Ectodermal cell (in vitro differentiated cells): ENCODE measurements around the gene GLRA3.

Source experiments
- H3K27ac ChIP-seq: 2 replicates; pipeline ENCODE4 v1.7.0; 2013; ENCODE audit warnings: mild to moderate bottlenecking, low read depth, low read length; ENCODE audit not compliant: insufficient read depth, poor library complexity, severe bottlenecking
- H3K27me3 ChIP-seq: 2 replicates; pipeline ENCODE4 v1.7.0; 2013; ENCODE audit warnings: mild to moderate bottlenecking, low read length; ENCODE audit not compliant: insufficient read depth, control insufficient read depth, poor library complexity, severe bottlenecking
- H3K36me3 ChIP-seq: one replicate; pipeline ENCODE4 v1.7.0; 2013; ENCODE audit warnings: low read length; ENCODE audit not compliant: control insufficient read depth, insufficient read depth
- H3K4me1 ChIP-seq: one replicate; pipeline ENCODE4 v1.7.0; 2013; ENCODE audit warnings: low read length; ENCODE audit not compliant: control insufficient read depth, insufficient read depth
- H3K4me3 ChIP-seq: 2 replicates; pipeline ENCODE4 v1.7.0; 2013; ENCODE audit warnings: low read depth, low read length, control low read depth; ENCODE audit not compliant: insufficient read depth
- H3K9me3 ChIP-seq: 2 replicates; pipeline ENCODE4 v1.7.0; 2013; ENCODE audit warnings: mild to moderate bottlenecking, low read length, moderate library complexity; ENCODE audit not compliant: control insufficient read depth
- WGBS, 2 experiments: methylation state at CpG; one replicate each; pipeline ENCODE4 v1.1.7; 2013; ENCODE audit warnings: missing lambda C conversion rate in 2 of 2; 5-methylcytosine and 5-hydroxymethylcytosine counted together

GLRA3 gene

GRCh38 chr4:174734181-174734580 lies 94.9 kb downstream of the GLRA3 start:
- WGBS, 2 experiments: 95 to 98% methylated on average over 4 of the region's 4 CpGs
- no peaks in the 10 kb centered on the region for H3K4me1 ChIP-seq
- H3K4me3 ChIP-seq: no peak overlapping the region
- no peaks in the 10 kb centered on the region for H3K9me3 ChIP-seq
- no peaks in the 10 kb centered on the region for H3K36me3 ChIP-seq
- no peak overlapping the region for H3K27ac ChIP-seq
- no peaks in the 10 kb centered on the region for H3K27me3 ChIP-seq

- WGBS, 2 experiments: 89 to 100% methylated on average over 2 of the region's 3 CpGs
- Histone ChIP-seq H3K27ac (no peak overlapping the region), H3K4me3 (no peak overlapping the region), H3K4me1 (peaks cover 4% of the 10 kb centered on the region), H3K9me3 (no peaks in the 10 kb centered on the region), H3K36me3 (no peaks in the 10 kb centered on the region), H3K27me3 (no peaks in the 10 kb centered on the region)
Measured at GRCh38 chr4:174717828-174718227, 111.2 kb downstream of the GLRA3 start.

- no peak overlapping the region for H3K4me3 ChIP-seq
- 82 to 85% methylated on average over 1 to 2 of the region's 3 CpGs for WGBS, 2 experiments
Measured at GRCh38 chr4:174716986-174717770, 111.9 kb downstream of the GLRA3 start.

GRCh38 chr4:174714393-174715211 lies 114.4 kb downstream of the GLRA3 start:
- H3K4me3 ChIP-seq: no peak overlapping the region
- no peak overlapping the region for H3K27ac ChIP-seq
- no peaks in the 10 kb centered on the region for H3K36me3 ChIP-seq
- H3K4me1 ChIP-seq: peaks cover 4% of the 10 kb centered on the region
- 60 to 64% methylated on average over 2 to 5 of the region's 8 CpGs for WGBS, 2 experiments
- H3K9me3 ChIP-seq: no peaks in the 10 kb centered on the region
- no peaks in the 10 kb centered on the region for H3K27me3 ChIP-seq

More at GRCh38 chr4:174716986-174717770, 111.9 kb downstream of the GLRA3 start:
- H3K9me3 ChIP-seq: no peaks in the 10 kb centered on the region
- no peaks in the 10 kb centered on the region for H3K27me3 ChIP-seq
- no peaks in the 10 kb centered on the region for H3K36me3 ChIP-seq
- peaks cover 4% of the 10 kb centered on the region for H3K4me1 ChIP-seq
- H3K27ac ChIP-seq: no peak overlapping the region

- WGBS, 2 experiments: 71 to 89% methylated on average over 2 of the region's 2 CpGs
Measured at GRCh38 chr4:174713821-174714220, 115.2 kb downstream of the GLRA3 start.

GRCh38 chr4:174713181-174713580 lies 115.9 kb downstream of the GLRA3 start:
- no peak overlapping the region for H3K4me3 ChIP-seq
- no peak overlapping the region for H3K27ac ChIP-seq
- no peaks in the 10 kb centered on the region for H3K9me3 ChIP-seq
- no peaks in the 10 kb centered on the region for H3K27me3 ChIP-seq
- H3K36me3 ChIP-seq: no peaks in the 10 kb centered on the region
- H3K4me1 ChIP-seq: peaks cover 4% of the 10 kb centered on the region
- 68 to 69% methylated on average over 2 of the region's 2 CpGs for WGBS, 2 experiments

More at GRCh38 chr4:174713821-174714220, 115.2 kb downstream of the GLRA3 start:
- H3K27ac ChIP-seq: no peak overlapping the region
- no peak overlapping the region for H3K4me3 ChIP-seq
- no peaks in the 10 kb centered on the region for H3K9me3 ChIP-seq
- peaks cover 4% of the 10 kb centered on the region for H3K4me1 ChIP-seq
- H3K27me3 ChIP-seq: no peaks in the 10 kb centered on the region
- no peaks in the 10 kb centered on the region for H3K36me3 ChIP-seq

GRCh38 chr4:174709526-174709925 lies 119.5 kb downstream of the GLRA3 start:
- Histone ChIP-seq H3K27ac (no peak overlapping the region), H3K36me3 (no peaks in the 10 kb centered on the region), H3K4me1 (peaks cover 4% of the 10 kb centered on the region), H3K9me3 (no peaks in the 10 kb centered on the region), H3K27me3 (no peaks in the 10 kb centered on the region), H3K4me3 (no peak overlapping the region)
- 94 to 100% methylated on average over 2 of the region's 3 CpGs for WGBS, 2 experiments

GRCh38 chr4:174708381-174708780 lies 120.7 kb downstream of the GLRA3 start:
- no peaks in the 10 kb centered on the region for H3K9me3 ChIP-seq
- H3K4me3 ChIP-seq: no peak overlapping the region
- 67 to 88% methylated on average over 1 of the region's 3 CpGs for WGBS, 2 experiments
- H3K4me1 ChIP-seq: no peaks in the 10 kb centered on the region
- no peaks in the 10 kb centered on the region for H3K36me3 ChIP-seq
- H3K27ac ChIP-seq: no peak overlapping the region
- no peaks in the 10 kb centered on the region for H3K27me3 ChIP-seq

- Histone ChIP-seq H3K4me3 (no peak overlapping the region), H3K27ac (no peak overlapping the region), H3K9me3 (no peaks in the 10 kb centered on the region), H3K4me1 (no peaks in the 10 kb centered on the region), H3K36me3 (no peaks in the 10 kb centered on the region), H3K27me3 (no peaks in the 10 kb centered on the region)
- 93 to 100% methylated on average over 2 of the region's 2 CpGs for WGBS, 2 experiments
Measured at GRCh38 chr4:174707902-174708301, 121.1 kb downstream of the GLRA3 start.

GRCh38 chr4:174707051-174707676 lies 121.9 kb downstream of the GLRA3 start:
- no peak overlapping the region for H3K4me3 ChIP-seq
- H3K36me3 ChIP-seq: no peaks in the 10 kb centered on the region
- no peaks in the 10 kb centered on the region for H3K4me1 ChIP-seq
- no peak overlapping the region for H3K27ac ChIP-seq
- no peaks in the 10 kb centered on the region for H3K9me3 ChIP-seq
- no peaks in the 10 kb centered on the region for H3K27me3 ChIP-seq
- WGBS, 2 experiments: 93 to 94% methylated on average over 3 to 4 of the region's 4 CpGs
